DMS 273 (cell line): ENCODE data around the gene DAB2.
"Not testable (repeated sequence)": the region's sequence is repeated elsewhere in the genome, so short reads cannot be mapped to it uniquely, and the experiment has no call there.

Experiments used
- DNase-seq: peaks from one replicate; lab custom pipeline; 2025; ENCODE audit not compliant: unreplicated experiment; lab: John Stamatoyannopoulos, UW

The DAB2 gene

GRCh38 chr5:39352951-39353350 lies 71.8 kb downstream of the DAB2 start:
- DNase-seq, result no peak

- no peak for DNase-seq
Observed at GRCh38 chr5:39352170-39352569, 72.6 kb downstream of the DAB2 start.

- DNase-seq, result no peak
Observed at GRCh38 chr5:39349484-39349883, 75.3 kb downstream of the DAB2 start.

GRCh38 chr5:39342460-39342859 lies 82.3 kb downstream of the DAB2 start:
- no peak for DNase-seq

- no peak for DNase-seq
Observed at GRCh38 chr5:39341896-39342295, 82.9 kb downstream of the DAB2 start.

GRCh38 chr5:39340506-39340905 lies 84.3 kb downstream of the DAB2 start:
- no peak for DNase-seq

GRCh38 chr5:39337252-39337915 lies 87.4 kb downstream of the DAB2 start:
- no peak for DNase-seq

- DNase-seq, result not testable (repeated sequence)
Observed at GRCh38 chr5:39334296-39334695, 90.5 kb downstream of the DAB2 start.

- no peak for DNase-seq
Observed at GRCh38 chr5:39333104-39333503, 91.7 kb downstream of the DAB2 start.

GRCh38 chr5:39331861-39332381 lies 92.9 kb downstream of the DAB2 start:
- DNase-seq, result no peak

- DNase-seq, result no peak
Observed at GRCh38 chr5:39328731-39329130, 96.0 kb downstream of the DAB2 start.

- DNase-seq, result no peak
Observed at GRCh38 chr5:39323542-39323941, 101.2 kb downstream of the DAB2 start.
